ENCODE data around the gene HSPA12B.

DNA sequence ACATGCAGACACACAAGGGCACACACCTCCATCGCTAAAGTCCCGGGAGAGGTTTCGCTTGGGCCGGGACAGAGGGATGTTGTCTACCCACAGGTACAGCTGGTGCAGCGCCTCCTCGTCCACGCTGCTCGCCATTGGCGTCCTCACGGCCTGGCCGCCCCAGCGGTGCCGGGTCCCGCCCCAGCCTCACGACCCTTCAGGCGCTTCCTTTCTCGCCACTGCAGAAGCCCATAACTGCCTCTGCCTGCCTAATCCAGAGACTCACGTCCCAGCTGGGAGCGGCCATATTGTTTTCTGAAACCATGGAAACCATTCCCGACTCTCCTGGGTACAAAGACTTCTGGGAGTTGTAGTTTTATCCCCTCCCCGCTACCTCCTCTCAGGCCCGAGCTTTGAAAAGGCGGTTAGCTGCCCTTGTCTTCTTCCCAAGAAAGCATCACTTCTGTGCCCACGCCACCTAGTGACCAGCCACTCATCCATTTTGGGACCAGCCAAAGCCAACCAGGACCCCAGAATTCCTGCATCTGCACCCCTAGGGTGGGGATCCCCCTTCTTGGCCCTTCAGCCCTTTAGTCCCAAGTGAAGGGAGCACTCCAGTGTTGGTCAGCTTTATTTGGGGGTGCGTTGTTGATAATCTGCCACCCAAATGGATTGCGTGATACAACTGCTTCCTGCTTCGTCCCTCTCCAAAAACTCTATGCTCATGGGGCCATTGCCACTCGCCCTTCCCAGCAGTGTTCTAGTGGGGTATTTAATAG, 48.8 kb downstream of the HSPA12B start, which contains the start of gene SPEF1:
- TF ChIP-seq, protein P1, sequence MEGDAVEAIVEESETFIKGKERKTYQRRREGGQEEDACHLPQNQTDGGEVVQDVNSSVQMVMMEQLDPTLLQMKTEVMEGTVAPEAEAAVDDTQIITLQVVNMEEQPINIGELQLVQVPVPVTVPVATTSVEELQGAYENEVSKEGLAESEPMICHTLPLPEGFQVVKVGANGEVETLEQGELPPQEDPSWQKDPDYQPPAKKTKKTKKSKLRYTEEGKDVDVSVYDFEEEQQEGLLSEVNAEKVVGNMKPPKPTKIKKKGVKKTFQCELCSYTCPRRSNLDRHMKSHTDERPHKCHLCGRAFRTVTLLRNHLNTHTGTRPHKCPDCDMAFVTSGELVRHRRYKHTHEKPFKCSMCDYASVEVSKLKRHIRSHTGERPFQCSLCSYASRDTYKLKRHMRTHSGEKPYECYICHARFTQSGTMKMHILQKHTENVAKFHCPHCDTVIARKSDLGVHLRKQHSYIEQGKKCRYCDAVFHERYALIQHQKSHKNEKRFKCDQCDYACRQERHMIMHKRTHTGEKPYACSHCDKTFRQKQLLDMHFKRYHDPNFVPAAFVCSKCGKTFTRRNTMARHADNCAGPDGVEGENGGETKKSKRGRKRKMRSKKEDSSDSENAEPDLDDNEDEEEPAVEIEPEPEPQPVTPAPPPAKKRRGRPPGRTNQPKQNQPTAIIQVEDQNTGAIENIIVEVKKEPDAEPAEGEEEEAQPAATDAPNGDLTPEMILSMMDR (IDR thresholded peaks at IDR 0.05; ENCODE audit: low read depth, low read length, poor library complexity, severe bottlenecking) = peak; percentile 52
- no peak for TF ChIP-seq EZH2phosphoT487 (IDR thresholded peaks at IDR 0.05; ENCODE audit: borderline replicate concordance, low read length)
